GM18526 (cell line): ENCODE data around the gene HNRNPL.
A peak's percentile ranks its signal among the peaks of the same experiment; 100 is the strongest.

Experiments used
- POLR2A ChIP-seq: IDR thresholded peaks from 3 replicates; pipeline ENCODE4 v1.6.1; 2011; ENCODE audit not compliant: insufficient read length; ENCODE audit errors: extremely low read depth

Gene HNRNPL

DNA sequence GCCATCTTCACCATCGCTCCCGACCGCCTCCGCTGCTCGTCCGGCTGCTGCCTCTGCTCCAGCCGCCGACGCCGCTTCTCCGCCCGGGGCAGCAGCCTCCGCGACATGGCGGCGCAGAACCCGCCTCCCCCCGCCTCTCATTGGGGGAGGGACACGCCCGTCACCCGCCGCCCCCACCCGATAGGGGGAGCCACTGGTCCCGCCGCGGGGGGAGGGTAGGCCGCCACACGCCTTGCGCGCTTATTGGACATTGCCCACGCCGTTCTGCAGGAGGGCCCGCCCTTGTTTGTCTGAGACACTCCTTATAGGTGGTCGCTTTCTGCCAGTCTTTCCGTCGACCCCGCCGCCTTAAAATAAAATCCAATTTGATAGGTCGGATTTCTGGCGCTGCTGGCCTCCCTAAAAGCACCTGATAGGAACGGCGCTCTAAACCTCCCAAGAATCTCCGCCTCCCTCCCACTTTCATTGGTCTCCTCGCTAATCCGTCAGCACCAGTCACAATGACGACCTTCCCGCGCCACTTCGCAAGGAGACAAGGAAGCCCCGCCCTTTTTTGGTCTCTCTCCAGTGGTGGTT, at the start of gene HNRNPL:
TSS of gene HNRNPL (minus strand) at position 127 of the 576 bp plus-strand sequence. CDS start at position 107, 20 bp downstream.
- TF ChIP-seq POLR2A, result peak; percentile 90

DNA sequence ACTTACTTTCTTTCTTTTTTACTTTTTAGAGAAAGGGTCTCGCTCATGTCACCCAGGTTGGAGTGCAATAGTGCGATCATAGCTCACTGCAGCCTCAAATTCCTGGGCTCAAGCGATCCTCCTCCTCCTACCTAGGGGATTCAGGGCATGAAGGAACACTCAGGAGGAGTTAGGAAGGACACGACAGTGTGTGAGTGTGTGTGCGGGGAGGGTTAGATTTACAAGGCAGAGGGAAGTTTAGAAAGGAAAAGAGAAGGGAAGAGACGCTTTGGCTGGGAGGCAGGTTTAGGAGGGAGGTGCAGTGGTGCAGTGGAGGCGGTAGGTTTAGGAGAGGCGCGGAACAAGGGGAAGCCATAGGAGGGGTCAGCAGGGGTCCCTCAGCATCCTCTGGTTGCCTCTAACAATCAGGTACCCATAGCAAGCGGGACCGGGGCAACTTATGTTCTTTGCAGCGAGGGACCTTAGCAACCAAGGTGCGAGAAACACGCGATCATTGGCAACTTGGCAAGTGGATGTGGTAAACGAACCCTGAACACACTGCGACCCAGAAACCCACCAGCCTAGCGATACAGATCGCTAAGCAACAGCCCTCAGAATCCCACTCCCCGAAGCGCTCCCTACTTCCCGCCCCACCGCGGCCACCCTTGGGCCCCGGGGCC, 49.1 kb upstream of the HNRNPL start:
- no peak for TF ChIP-seq POLR2A

GRCh38 chr19:38894968-38895367, 45.2 kb upstream of the HNRNPL start:
- TF ChIP-seq POLR2A, result no peak

DNA sequence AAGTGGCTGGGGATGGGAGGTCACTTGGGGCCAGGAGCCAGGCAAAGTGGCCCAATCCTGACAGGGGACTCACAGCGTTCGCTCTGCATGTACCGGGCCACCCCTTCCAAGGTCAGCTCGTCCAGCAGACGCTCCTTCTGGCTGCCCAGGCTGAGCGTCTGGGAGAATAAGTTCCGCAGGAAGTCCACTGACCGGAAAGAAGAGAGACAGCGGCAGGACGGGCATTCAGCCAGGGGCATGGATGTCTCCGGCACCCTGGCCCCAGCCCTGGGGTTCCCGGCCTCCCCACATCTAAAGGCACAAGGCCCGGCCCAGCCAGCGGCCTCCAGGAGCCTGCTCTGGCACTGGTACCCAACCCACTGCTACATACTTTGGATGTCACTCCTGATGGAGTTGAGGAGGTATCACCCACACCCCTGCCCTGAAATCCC, 43.6 kb upstream of the HNRNPL start:
- TF ChIP-seq POLR2A, result no peak

- no peak for TF ChIP-seq POLR2A
Observed at GRCh38 chr19:38892841-38893240, 43.1 kb upstream of the HNRNPL start.

GRCh38 chr19:38891771-38892170, 42.0 kb upstream of the HNRNPL start:
- TF ChIP-seq POLR2A, result no peak

GRCh38 chr19:38890686-38891085, 40.9 kb upstream of the HNRNPL start:
- no peak for TF ChIP-seq POLR2A

DNA sequence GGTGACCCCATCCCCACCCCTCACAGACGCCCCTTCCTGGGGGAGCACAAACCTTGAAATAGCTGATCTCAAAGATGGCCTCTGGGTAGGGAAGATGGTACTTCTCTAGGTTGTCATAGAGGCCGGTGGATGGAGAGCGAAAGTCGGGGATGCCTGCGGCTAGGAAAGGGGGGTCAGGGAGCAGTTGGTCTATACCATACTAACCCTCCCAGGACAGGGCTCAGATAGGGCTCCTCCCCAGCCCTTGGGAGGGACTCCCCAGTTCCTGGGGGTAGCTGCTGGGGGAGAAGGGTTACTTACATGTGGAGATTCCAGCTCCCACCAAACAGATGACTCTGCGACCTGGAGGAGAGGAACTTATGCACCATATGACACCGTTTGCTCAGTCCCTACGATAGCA, 40.0 kb upstream of the HNRNPL start:
- TF ChIP-seq POLR2A, result no peak

DNA sequence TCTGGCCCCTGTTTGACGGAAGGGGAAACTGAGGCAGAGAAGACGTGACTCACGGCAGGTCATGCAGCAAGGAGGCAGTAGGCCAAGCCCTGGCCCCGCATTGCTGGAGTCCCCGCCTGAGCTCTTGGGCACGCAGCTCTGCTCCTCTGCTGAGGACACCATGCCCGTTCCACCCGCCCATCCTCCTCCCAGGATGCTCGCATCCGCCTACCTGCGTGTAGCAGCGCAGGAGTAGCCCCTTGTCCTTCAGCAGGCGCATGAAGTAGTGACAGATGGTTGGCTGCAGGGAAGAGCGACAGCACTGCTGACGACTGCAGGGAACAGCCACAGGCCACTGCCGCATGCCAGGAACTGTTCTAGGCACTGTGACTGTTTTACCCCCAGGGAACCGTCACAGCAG, 39.1 kb upstream of the HNRNPL start:
- no peak for TF ChIP-seq POLR2A

DNA sequence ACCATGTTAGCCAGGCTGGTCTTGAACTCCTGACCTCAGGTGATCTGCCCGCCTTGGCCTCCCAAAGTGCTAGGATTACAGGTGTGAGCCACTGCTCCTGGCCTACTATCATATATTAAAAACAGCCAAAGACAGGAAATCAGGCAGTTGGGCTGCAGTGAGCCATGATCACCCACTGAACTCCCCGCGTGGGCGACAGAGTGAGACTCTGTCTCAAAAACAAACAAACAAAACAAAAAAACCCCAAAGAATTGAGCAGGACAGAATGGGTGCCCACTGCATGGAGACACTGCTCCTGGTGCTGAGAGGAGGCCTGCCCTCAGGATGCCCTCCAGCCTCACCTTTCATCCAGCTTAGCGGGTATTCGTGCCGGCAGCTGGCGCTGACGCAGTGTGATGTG, 33.5 kb upstream of the HNRNPL start:
- no peak for TF ChIP-seq POLR2A

GRCh38 chr19:38880882-38881609, 31.3 kb upstream of the HNRNPL start:
- no peak for TF ChIP-seq POLR2A

GRCh38 chr19:38880076-38880881, 30.5 kb upstream of the HNRNPL start:
- TF ChIP-seq POLR2A, result no peak

- no peak for TF ChIP-seq POLR2A
Observed at GRCh38 chr19:38879400-38879751, 29.6 kb upstream of the HNRNPL start.

DNA sequence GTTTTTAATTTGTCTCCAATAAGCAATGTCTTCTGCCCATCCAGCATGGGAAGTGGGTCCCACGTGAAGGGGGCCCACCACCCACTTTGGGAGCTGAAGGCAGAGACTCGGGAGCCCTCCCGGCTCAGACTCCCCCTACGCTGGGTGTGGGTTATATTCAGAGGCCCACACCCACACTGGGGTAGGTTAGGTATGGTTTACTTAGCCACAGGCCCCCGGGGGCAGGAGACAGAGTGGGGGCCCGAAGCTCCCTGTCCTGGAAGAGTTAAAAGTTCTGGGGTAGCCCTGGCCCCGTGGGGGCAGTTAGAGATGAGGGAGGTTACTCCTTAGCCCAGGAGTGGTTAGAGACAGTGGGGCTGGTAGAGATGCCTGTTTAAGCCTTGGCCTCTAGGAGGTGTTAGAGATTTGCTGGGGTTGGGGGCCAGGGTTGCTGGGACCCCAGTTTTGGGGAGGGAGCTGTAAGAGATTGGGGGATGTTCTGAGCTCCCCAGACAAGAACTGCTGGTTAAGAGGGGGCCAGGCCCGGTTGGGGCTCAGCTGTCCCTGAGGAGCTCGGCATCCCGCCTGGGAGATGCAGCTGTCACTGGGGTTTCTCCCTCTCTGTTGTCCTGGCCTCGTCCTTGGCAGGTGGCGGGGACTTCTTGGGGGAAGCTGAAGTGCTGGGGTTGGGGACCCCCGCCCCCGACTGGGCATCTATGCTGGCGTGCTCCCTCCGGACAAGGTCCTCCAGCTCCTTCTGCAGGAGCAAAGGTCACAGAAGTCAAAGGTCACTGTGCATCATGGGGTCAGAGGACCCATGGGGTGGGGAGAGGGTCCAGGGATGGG, 29.0 kb upstream of the HNRNPL start:
- TF ChIP-seq POLR2A, result no peak
